Effector memory CD4-positive, alpha-beta T cell (primary cell): ENCODE data around the gene AQP2.

Experiments used
- DNase-seq, 3 donors: peaks; one replicate each; pipeline ENCODE4 v3.0.0-alpha.2; 2020
- H3K27ac ChIP-seq: 2 replicates; pipeline ENCODE4 v1.7.0; 2013; ENCODE audit warnings: mild to moderate bottlenecking, low read length, moderate library complexity; ENCODE audit not compliant: insufficient read depth, poor library complexity, severe bottlenecking
- H3K27me3 ChIP-seq: replicated peaks from 2 replicates; pipeline ENCODE4 v1.7.0; 2013; ENCODE audit warnings: mild to moderate bottlenecking, low read length; ENCODE audit not compliant: insufficient read depth, control insufficient read depth, poor library complexity, severe bottlenecking
- H3K36me3 ChIP-seq: 2 replicates; pipeline ENCODE4 v1.7.0; 2013; ENCODE audit warnings: mild to moderate bottlenecking, low read length, moderate library complexity; ENCODE audit not compliant: control insufficient read depth, insufficient read depth
- H3K4me1 ChIP-seq: 2 replicates; pipeline ENCODE4 v1.7.0; 2013; ENCODE audit warnings: low read length, mild to moderate bottlenecking; ENCODE audit not compliant: control insufficient read depth, insufficient read depth, poor library complexity, severe bottlenecking
- H3K4me3 ChIP-seq: 2 replicates; pipeline ENCODE4 v1.7.0; 2013; ENCODE audit warnings: low read length, low read depth, mild to moderate bottlenecking; ENCODE audit not compliant: insufficient read depth, poor library complexity, severe bottlenecking
- H3K9me3 ChIP-seq: 2 replicates; pipeline ENCODE4 v1.7.0; 2013; ENCODE audit warnings: mild to moderate bottlenecking, low read length, moderate library complexity; ENCODE audit not compliant: control insufficient read depth

AQP2 gene

DNA sequence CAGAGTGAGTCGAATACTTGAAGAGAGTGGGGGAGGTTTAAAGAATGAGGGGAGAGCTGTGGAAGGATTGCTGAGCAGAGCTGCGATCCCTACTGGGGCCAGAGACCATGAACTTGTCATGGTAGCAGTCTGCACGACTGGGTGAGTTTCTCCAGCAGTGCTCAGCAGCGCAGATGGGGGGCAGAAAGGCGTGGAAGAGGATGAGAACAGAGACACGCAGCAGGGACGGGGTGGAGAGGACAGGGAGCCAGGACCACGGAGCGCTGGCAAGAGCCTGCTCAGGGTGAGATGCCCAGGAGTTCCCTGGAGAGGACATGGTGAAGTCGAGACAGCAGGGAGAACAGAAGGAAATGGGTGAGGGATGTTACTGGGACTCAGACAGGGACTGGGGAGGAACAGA lies 20.1 kb downstream of the AQP2 start:
- H3K27ac ChIP-seq, result no peak overlapping the region
- no peak overlapping the region for H3K4me3 ChIP-seq
- H3K36me3 ChIP-seq, result no peaks in the 10 kb centered on the region
- peaks cover 10% of the 10 kb centered on the region for H3K27me3 ChIP-seq
- peaks cover 8% of the 10 kb centered on the region for H3K4me1 ChIP-seq
- no peak for DNase-seq
- no peaks in the 10 kb centered on the region for H3K9me3 ChIP-seq

DNA sequence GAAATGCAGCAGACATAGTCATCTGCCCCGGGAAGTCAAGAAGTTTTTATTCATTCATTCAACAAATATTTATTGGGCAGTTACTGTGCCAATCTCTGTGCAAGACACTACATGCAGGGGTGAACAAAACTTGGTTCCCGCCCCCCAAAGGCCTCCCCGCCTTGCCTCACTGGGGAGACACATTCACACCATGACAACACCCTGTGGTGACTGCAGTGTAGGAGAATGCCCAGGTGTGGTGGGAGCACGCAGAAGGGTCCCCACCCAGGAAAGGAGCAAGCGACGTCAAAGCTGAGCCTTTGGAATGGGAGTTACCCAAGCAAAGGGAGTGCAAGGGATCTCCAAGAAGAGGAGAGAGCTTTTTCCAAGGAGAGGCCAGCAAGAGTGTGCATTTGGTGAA lies 20.6 kb downstream of the AQP2 start:
- Histone ChIP-seq H3K27ac (no peak overlapping the region), H3K36me3 (no peaks in the 10 kb centered on the region), H3K4me3 (no peak overlapping the region), H3K4me1 (peaks cover 8% of the 10 kb centered on the region), H3K27me3 (peaks cover 8% of the 10 kb centered on the region), H3K9me3 (no peaks in the 10 kb centered on the region)
- no peak for DNase-seq

DNA sequence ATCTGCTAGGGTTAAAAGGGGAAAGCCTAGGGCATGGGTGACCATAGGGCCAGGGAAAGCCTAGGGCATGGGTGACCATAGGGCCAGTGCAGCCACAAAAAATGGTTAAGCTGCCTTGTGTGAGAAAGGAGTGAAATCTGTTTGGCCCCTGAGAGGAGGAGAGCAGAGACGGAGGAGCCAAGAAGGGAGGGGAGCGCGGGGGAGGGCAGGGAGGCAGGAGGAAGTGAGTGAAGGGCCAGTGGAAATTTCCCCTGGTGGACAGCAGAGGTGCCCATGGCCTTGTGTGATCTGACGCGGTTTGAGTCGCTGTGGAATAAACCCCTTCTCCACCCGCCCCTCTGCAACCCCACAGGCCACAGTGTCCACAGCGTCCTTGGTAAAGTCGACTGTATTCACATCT lies 21.6 kb downstream of the AQP2 start:
- Histone ChIP-seq H3K4me1 (peaks cover 6% of the 10 kb centered on the region), H3K27me3 (peaks cover 7% of the 10 kb centered on the region), H3K9me3 (no peaks in the 10 kb centered on the region), H3K27ac (no peak overlapping the region), H3K4me3 (no peak overlapping the region), H3K36me3 (no peaks in the 10 kb centered on the region)
- DNase-seq, result no peak

DNA sequence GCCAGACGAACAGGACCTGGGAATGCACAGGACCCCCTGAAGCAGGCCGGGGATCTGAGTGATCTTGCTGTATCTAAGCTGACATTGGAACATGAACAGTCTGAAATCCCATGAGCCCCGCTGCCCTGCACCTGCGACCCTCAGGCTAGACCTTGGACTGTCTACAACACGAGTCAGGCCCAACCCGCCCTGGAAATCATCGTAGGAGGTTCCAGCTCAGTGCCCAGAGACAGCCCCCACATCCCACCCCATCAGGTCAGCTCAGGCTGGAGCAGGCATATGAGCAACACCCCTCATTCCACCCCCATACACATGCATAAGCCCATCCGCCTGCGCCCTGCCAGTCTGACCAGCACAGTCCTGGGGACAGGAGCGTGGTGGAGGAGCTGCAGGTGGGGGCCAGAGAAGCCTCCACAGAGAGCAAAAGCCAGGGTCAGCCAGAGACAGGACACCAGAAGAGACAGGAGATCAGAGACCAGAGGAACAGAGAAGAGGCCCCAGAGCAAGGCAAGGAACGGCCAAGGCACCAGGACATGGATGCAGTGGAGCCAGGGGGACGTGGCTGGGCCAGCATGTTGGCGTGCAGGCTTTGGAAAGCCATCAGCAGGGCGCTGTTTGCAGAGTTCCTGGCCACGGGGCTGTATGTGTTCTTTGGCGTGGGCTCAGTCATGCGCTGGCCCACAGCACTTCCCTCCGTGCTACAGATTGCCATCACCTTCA lies 22.3 kb downstream of the AQP2 start, which contains the start of gene AQP6:
AQP6 (plus strand) TSS at position 307 of the 720 bp plus-strand sequence; CDS start at position 534, 227 bp downstream.
- no peak within 1 kb of the TSS for H3K27ac ChIP-seq
- no peak for DNase-seq
- no peaks in the 10 kb centered on the region for H3K9me3 ChIP-seq
- H3K4me3 ChIP-seq, result no peak within 1 kb of the TSS
- H3K27me3 ChIP-seq, result peaks cover 2% of the 10 kb centered on the region
- no peaks in the 10 kb centered on the region for H3K36me3 ChIP-seq
- H3K4me1 ChIP-seq, result peaks cover 1% of the 10 kb centered on the region

DNA sequence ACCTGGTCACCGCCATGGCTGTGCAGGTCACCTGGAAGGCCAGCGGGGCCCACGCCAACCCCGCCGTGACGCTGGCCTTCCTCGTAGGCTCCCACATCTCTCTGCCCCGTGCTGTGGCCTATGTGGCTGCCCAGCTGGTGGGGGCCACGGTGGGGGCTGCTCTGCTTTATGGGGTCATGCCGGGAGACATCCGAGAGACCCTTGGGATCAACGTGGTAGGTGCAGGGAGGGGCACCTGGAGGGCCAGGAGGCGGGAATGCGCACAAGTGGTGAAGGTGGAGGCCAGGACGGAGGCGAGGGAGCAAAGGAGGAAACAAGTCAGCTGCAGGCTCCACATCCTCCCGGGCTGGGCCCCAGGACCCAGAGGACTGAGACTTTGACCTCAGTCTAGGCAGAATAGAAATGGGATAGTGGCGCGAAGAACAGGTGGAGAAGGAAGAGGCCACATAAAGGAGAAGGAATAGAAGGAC lies 22.9 kb downstream of the AQP2 start:
- no peak overlapping the region for H3K4me3 ChIP-seq
- DNase-seq, result no peak
- no peaks in the 10 kb centered on the region for H3K27me3 ChIP-seq
- no peaks in the 10 kb centered on the region for H3K36me3 ChIP-seq
- H3K4me1 ChIP-seq, result no peaks in the 10 kb centered on the region
- no peaks in the 10 kb centered on the region for H3K9me3 ChIP-seq
- no peak overlapping the region for H3K27ac ChIP-seq

DNA sequence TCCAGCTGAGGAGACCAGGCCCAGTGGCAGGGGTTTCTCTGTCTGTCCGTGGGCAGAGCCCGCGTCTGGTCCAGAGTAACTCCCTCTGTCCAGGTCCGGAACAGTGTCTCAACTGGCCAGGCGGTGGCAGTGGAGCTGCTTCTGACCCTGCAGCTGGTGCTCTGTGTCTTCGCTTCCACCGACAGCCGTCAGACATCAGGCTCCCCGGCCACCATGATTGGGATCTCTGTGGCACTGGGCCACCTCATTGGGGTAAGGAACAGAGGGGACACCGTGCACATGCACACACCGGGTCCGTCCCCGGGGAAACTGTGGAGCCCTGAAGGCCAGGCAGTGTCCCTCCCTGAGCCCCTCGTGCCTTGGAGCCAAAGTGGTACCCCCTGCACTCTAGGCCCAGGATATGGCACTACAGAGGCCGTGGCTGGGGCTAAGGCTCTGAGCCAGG lies 23.7 kb downstream of the AQP2 start:
- H3K36me3 ChIP-seq, result no peaks in the 10 kb centered on the region
- no peaks in the 10 kb centered on the region for H3K4me1 ChIP-seq
- H3K27me3 ChIP-seq, result no peaks in the 10 kb centered on the region
- no peaks in the 10 kb centered on the region for H3K9me3 ChIP-seq
- H3K27ac ChIP-seq, result no peak overlapping the region
- DNase-seq, result no peak
- H3K4me3 ChIP-seq, result no peak overlapping the region

DNA sequence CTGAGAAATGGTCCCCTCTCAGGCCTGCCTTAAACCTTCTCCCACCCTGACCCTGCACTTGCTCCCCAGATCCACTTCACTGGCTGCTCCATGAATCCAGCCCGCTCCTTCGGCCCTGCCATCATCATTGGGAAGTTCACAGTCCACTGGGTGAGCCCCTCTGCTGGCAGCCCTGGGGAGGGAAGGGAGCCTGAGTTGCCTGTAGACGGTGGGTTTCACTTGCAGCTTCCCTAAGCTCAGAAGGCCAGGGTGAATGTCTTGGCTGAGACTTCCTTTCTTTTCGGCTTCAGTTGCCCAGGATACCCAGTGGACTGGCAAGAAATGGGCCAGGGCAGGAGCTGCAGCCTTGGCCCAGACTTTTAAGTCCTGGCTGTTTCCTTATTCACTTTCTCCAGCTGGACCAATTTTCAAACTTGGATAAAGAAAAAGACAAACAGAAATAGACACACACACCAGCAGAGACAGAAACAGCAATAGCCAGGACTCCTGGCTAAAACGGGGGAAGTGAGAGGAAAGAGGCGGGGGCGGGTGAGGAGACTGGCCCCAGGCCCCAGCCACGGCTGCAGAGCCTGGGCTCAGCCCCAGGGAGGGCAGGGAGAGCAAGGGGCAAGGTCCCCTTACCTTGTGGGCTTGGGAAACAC lies 24.3 kb downstream of the AQP2 start:
- no peaks in the 10 kb centered on the region for H3K4me1 ChIP-seq
- no peaks in the 10 kb centered on the region for H3K36me3 ChIP-seq
- H3K27ac ChIP-seq, result no peak overlapping the region
- no peaks in the 10 kb centered on the region for H3K9me3 ChIP-seq
- DNase-seq, result no peak
- H3K27me3 ChIP-seq, result no peaks in the 10 kb centered on the region
- H3K4me3 ChIP-seq, result no peak overlapping the region

DNA sequence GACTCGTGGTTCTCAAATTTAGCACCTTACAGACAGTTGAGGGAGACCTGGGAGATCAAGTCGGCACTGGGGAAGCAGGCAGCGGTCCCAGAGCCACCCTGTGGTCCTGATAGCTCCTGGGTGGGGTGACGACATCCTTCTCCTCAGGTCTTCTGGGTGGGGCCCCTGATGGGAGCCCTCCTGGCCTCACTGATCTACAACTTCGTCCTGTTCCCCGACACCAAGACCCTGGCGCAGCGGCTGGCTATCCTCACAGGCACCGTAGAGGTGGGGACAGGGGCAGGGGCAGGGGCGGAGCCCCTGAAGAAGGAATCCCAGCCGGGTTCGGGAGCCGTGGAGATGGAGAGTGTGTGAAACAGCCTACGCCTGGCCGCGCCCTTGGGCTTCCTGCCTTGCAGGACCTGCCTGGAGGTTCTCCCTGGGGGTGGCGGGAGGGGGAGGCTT lies 24.8 kb downstream of the AQP2 start:
- Histone ChIP-seq H3K36me3 (no peaks in the 10 kb centered on the region), H3K27ac (no peak overlapping the region), H3K9me3 (no peaks in the 10 kb centered on the region), H3K4me3 (no peak overlapping the region), H3K27me3 (no peaks in the 10 kb centered on the region), H3K4me1 (no peaks in the 10 kb centered on the region)
- no peak for DNase-seq

DNA sequence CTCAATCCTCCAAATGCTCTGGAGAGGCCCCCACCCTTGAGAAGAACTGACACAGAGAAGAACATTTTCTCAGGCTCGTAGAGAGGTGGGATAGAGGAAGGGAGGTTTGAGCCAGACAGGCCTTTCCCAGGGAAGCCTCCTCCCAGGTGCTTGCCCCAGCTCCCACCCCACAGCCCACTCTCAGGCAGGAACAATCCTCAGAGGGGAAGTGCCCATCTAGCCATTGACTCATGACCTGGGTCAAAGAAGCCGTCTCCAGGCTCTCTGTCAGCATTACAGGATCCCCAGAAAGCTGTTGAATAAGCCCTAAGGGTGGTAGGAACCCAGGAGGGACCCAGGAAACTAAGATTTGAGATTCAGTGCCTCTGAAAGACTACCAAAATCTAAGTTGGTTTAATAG lies 26.0 kb downstream of the AQP2 start:
- no peaks in the 10 kb centered on the region for H3K9me3 ChIP-seq
- no peak overlapping the region for H3K27ac ChIP-seq
- no peaks in the 10 kb centered on the region for H3K36me3 ChIP-seq
- H3K4me3 ChIP-seq, result no peak overlapping the region
- no peaks in the 10 kb centered on the region for H3K4me1 ChIP-seq
- no peak for DNase-seq
- H3K27me3 ChIP-seq, result no peaks in the 10 kb centered on the region

DNA sequence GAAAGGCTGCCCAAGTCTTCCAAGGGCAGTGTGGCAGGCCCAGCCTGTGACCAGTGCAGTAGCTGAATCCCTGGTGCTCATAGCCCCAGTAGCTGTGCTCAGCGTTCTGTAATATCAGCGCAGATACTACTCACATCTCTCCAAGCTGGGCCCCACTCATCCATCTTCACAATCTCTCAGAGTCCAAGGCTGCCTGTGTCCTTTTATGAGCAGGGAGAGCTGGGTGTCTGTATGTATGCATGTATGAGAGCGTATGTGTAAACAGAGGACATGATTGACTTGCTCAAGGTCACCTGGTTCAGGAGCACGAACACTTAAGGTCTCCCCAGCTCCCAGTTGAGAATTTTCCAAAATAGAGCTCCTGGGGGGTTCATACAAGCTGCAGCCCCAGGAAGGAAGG lies 27.6 kb downstream of the AQP2 start:
- no peak overlapping the region for H3K4me3 ChIP-seq
- H3K4me1 ChIP-seq, result no peaks in the 10 kb centered on the region

More for the DNA sequence above, 27.6 kb downstream of the AQP2 start:
- H3K9me3 ChIP-seq, result no peaks in the 10 kb centered on the region
- H3K27ac ChIP-seq, result no peak overlapping the region
- H3K36me3 ChIP-seq, result no peaks in the 10 kb centered on the region
- H3K27me3 ChIP-seq, result no peaks in the 10 kb centered on the region
- no peak for DNase-seq
